Hepatocyte (in vitro differentiated cells): ENCODE data around the gene SIPA1. TPM values are rescaled to one million over a fixed set of nuclear protein-coding genes. Genes with fewer than 3 reads are reported as not detected.

Experiments
- DNase-seq: peaks from one replicate; pipeline ENCODE4 v3.0.0-alpha.2; 2016; ENCODE audit warnings: low spot score
- H2AFZ ChIP-seq: fragments of 200-600 bp; sonication (generic); 2 replicates; pipeline ENCODE4 v1.6.0; 2016; ENCODE audit warnings: antibody characterized with exemption, mild to moderate bottlenecking
- H3K27ac ChIP-seq: fragments of 200-600 bp; sonication (generic); 2 replicates; pipeline ENCODE4 v1.5.1; 2016; ENCODE audit warnings: mild to moderate bottlenecking
- H3K27me3 ChIP-seq: fragments of 200-600 bp; sonication (generic); 2 replicates; pipeline ENCODE4 v1.6.1; 2016
- H3K36me3 ChIP-seq: fragments of 200-600 bp; sonication (generic); replicated peaks from 2 replicates; pipeline ENCODE4 v1.5.1; 2016; ENCODE audit warnings: low read depth; ENCODE audit not compliant: insufficient read depth
- H3K4me1 ChIP-seq: fragments of 200-600 bp; sonication (generic); 2 replicates; pipeline ENCODE4 v1.5.1; 2016; ENCODE audit warnings: mild to moderate bottlenecking, moderate library complexity; ENCODE audit not compliant: insufficient read depth
- H3K4me2 ChIP-seq: fragments of 200-600 bp; sonication (generic); 2 replicates; pipeline ENCODE4 v1.6.0; 2016
- H3K4me3 ChIP-seq: fragments of 200-600 bp; sonication (generic); 2 replicates; pipeline ENCODE4 v1.5.1; 2016; ENCODE audit warnings: mild to moderate bottlenecking
- H3K79me2 ChIP-seq: fragments of 200-600 bp; sonication (generic); 2 replicates; pipeline ENCODE4 v1.6.0; 2017; ENCODE audit warnings: mild to moderate bottlenecking
- H3K9me2 ChIP-seq: fragments of 200-600 bp; sonication (generic); replicated peaks from 2 replicates; pipeline ENCODE4 v1.6.0; 2017; ENCODE audit warnings: mild to moderate bottlenecking; ENCODE audit not compliant: insufficient read depth
- H3K9me3 ChIP-seq: fragments of 200-600 bp; sonication (generic); 2 replicates; pipeline ENCODE4 v1.5.1; 2016; ENCODE audit warnings: low read depth, mild to moderate bottlenecking
- H4K20me1 ChIP-seq: fragments of 200-600 bp; sonication (generic); 2 replicates; pipeline ENCODE4 v1.6.0; 2016; ENCODE audit warnings: mild to moderate bottlenecking; ENCODE audit not compliant: insufficient read depth, poor library complexity, severe bottlenecking
- CTCF ChIP-seq: fragments of 200-600 bp; sonication (generic); IDR thresholded peaks from 2 replicates; pipeline ENCODE4 v1.5.1; 2016; ENCODE audit warnings: antibody characterized with exemption, mild to moderate bottlenecking; ENCODE audit not compliant: poor library complexity
- EZH2 ChIP-seq: fragments of 200-600 bp; sonication (generic); IDR thresholded peaks from 2 replicates; pipeline ENCODE4 v1.6.1; 2016; ENCODE audit warnings: antibody characterized with exemption, mild to moderate bottlenecking, borderline replicate concordance
- EZH2phosphoT487 ChIP-seq: fragments of 200-600 bp; sonication (generic); IDR thresholded peaks from one replicate; pipeline ENCODE4 v1.6.1; 2018; ENCODE audit warnings: antibody characterized with exemption, mild to moderate bottlenecking, low read depth, moderate library complexity; ENCODE audit not compliant: unreplicated experiment, severe bottlenecking
- WGBS: methylation state at CpG from one replicate; pipeline ENCODE4 v1.1.6; 2016; ENCODE audit warnings: low lambda C conversion rate; ENCODE audit errors: missing lambda C conversion rate; 5-methylcytosine and 5-hydroxymethylcytosine counted together
- polyA plus RNA-seq: library from polyadenylated mRNA; unstranded; fragments of >200 nt; fragmentation: Nextera tagmentation; extraction: Ambion mirVana; gene quantifications from 2 replicates; pipeline ENCODE4 v1.2.1, GENCODE V29; 2016
- total RNA-seq: library from RNA; depleted of rRNA; stranded (reverse); fragments of >200 nt; gene quantifications from 2 replicates; pipeline ENCODE4 v1.2.3, GENCODE V29; 2014

The SIPA1 gene
- total and polyA plus RNA-seq, 2 experiments from 2014 or later, result 15.6 to 42.9 TPM

- H2AFZ ChIP-seq, result peak overlapping the region; percentile 82
- peak overlapping the region; percentile 89 for H3K4me3 ChIP-seq
- H3K36me3 ChIP-seq, result no peaks in the 10 kb centered on the region
- H3K27ac ChIP-seq, result peak overlapping the region; percentile 100
- H3K79me2 ChIP-seq, result peaks cover 35% of the 10 kb centered on the region
- WGBS, result 14% methylated on average over 9 of the region's 15 CpGs
- H3K27me3 ChIP-seq, result no peaks in the 10 kb centered on the region
- H3K9me2 ChIP-seq, result no peaks in the 10 kb centered on the region
- H4K20me1 ChIP-seq, result no peaks in the 10 kb centered on the region
- DNase-seq, result peak; percentile 76
- peak overlapping the region; percentile 90 for H3K4me2 ChIP-seq
- TF ChIP-seq EZH2 (no peak), CTCF (no peak), EZH2phosphoT487 (no peak)
- no peaks in the 10 kb centered on the region for H3K4me1 ChIP-seq
- H3K9me3 ChIP-seq, result no peaks in the 10 kb centered on the region
These were observed 25.8 kb downstream of the SIPA1 start for GRCh38 chr11:65663639-65664200.

GRCh38 chr11:65672180-65672860 is 34.4 kb downstream of the SIPA1 start:
- no peaks in the 10 kb centered on the region for H3K27me3 ChIP-seq
- TF ChIP-seq EZH2, result no peak
- no peak for TF ChIP-seq EZH2phosphoT487
- TF ChIP-seq CTCF, result no peak
- no peaks in the 10 kb centered on the region for H3K36me3 ChIP-seq
- no peaks in the 10 kb centered on the region for H3K9me2 ChIP-seq
- no peaks in the 10 kb centered on the region for H3K9me3 ChIP-seq
- no peak overlapping the region for H3K27ac ChIP-seq
- no peak overlapping the region for H2AFZ ChIP-seq
- H3K4me3 ChIP-seq, result no peak overlapping the region
- no peaks in the 10 kb centered on the region for H4K20me1 ChIP-seq
- H3K4me2 ChIP-seq, result no peak overlapping the region
- H3K4me1 ChIP-seq, result no peaks in the 10 kb centered on the region
- no peaks in the 10 kb centered on the region for H3K79me2 ChIP-seq
- DNase-seq, result no peak

- H3K4me2 ChIP-seq, result no peak overlapping the region
- no peak overlapping the region for H2AFZ ChIP-seq
- no peaks in the 10 kb centered on the region for H3K27me3 ChIP-seq
- H3K79me2 ChIP-seq, result no peaks in the 10 kb centered on the region
- DNase-seq, result no peak
- no peaks in the 10 kb centered on the region for H3K36me3 ChIP-seq
- no peaks in the 10 kb centered on the region for H3K9me3 ChIP-seq
- no peak overlapping the region for H3K27ac ChIP-seq
- H3K4me1 ChIP-seq, result no peaks in the 10 kb centered on the region
- H3K9me2 ChIP-seq, result no peaks in the 10 kb centered on the region
- H4K20me1 ChIP-seq, result no peaks in the 10 kb centered on the region
- H3K4me3 ChIP-seq, result no peak overlapping the region
- 98% methylated on average over 2 of the region's 2 CpGs for WGBS
- TF ChIP-seq EZH2phosphoT487 (no peak), CTCF (no peak), EZH2 (no peak)
These were observed 35.1 kb downstream of the SIPA1 start for GRCh38 chr11:65672982-65673381.
